Neural cell (in vitro differentiated cells): ENCODE measurements around the gene SDK2. TPM values are rescaled to one million over a fixed set of nuclear protein-coding genes. Genes with fewer than 3 reads are reported as not detected.

Experiments used
- H2AFZ ChIP-seq: fragments of 200-600, 300-800 bp; sonication (generic), shearing (Covaris generic); 2 replicates; pipeline ENCODE4 v1.6.0; 2014; ENCODE audit warnings: low read depth, mild to moderate bottlenecking, antibody characterized with exemption, low read length, moderate library complexity
- H3F3A ChIP-seq: fragments of 200-600 bp; shearing (Covaris generic); 2 replicates; pipeline ENCODE4 v1.6.1; 2016; ENCODE audit warnings: mild to moderate bottlenecking, moderate library complexity, mixed read lengths, antibody characterized with exemption, low read length; ENCODE audit not compliant: insufficient read depth, poor library complexity, severe bottlenecking
- H3K27ac ChIP-seq: fragments of 200-600, 300-800 bp; sonication (generic), shearing (Covaris generic); 2 replicates; pipeline ENCODE4 v1.5.1; 2014; ENCODE audit warnings: mild to moderate bottlenecking, low read length, moderate library complexity
- H3K27me3 ChIP-seq: fragments of 300-800, 200-600 bp; sonication (generic), shearing (Covaris generic); 2 replicates; pipeline ENCODE4 v1.6.0; 2014; ENCODE audit warnings: mild to moderate bottlenecking, low read depth, low read length, moderate library complexity; ENCODE audit not compliant: insufficient read depth
- H3K36me3 ChIP-seq: fragments of 300-800, 200-600 bp; sonication (generic), shearing (Covaris generic); 2 replicates; pipeline ENCODE4 v1.5.1; 2014; ENCODE audit warnings: mild to moderate bottlenecking, antibody characterized with exemption, low read length, moderate library complexity; ENCODE audit not compliant: insufficient read depth
- H3K4me2 ChIP-seq: fragments of 300-800, 200-600 bp; sonication (generic), shearing (Covaris generic); 2 replicates; pipeline ENCODE4 v1.6.0; 2014; ENCODE audit warnings: mild to moderate bottlenecking, low read length
- H3K4me3 ChIP-seq: fragments of 300-800, 200-600 bp; sonication (generic), shearing (Covaris generic); 2 replicates; pipeline ENCODE4 v1.5.1; 2014; ENCODE audit warnings: mild to moderate bottlenecking, low read length, moderate library complexity
- H3K79me2 ChIP-seq: fragments of 200-600 bp; shearing (Covaris generic); replicated peaks from 2 replicates; pipeline ENCODE4 v1.6.0; 2014; ENCODE audit warnings: mild to moderate bottlenecking, low read length, moderate library complexity; ENCODE audit not compliant: insufficient read depth
- H3K9ac ChIP-seq: fragments of 300-800, 200-600 bp; sonication (generic), shearing (Covaris generic); 2 replicates; pipeline ENCODE4 v1.6.1; 2016; ENCODE audit warnings: mild to moderate bottlenecking, low read length, mixed read lengths
- H3K9me2 ChIP-seq: fragments of 200-600 bp; shearing (Covaris generic); 2 replicates; pipeline ENCODE4 v1.6.1; 2016; ENCODE audit warnings: mild to moderate bottlenecking, low read length, mixed read lengths; ENCODE audit not compliant: insufficient read depth
- H3K9me3 ChIP-seq: fragments of 200-600, 300-800 bp; sonication (generic), shearing (Covaris generic); 2 replicates; pipeline ENCODE4 v1.6.1; 2016; ENCODE audit warnings: mild to moderate bottlenecking, mixed run types, low read length, moderate library complexity, mixed read lengths
- H4K20me1 ChIP-seq: fragments of 200-600 bp; shearing (Covaris generic); 2 replicates; pipeline ENCODE4 v1.6.1; 2016; ENCODE audit warnings: mild to moderate bottlenecking, mixed run types; ENCODE audit not compliant: insufficient read depth
- CTCF ChIP-seq: fragments of 450-650 bp; IDR thresholded peaks from 2 replicates; pipeline ENCODE4 v1.5.1; 2014; ENCODE audit warnings: antibody characterized with exemption, mild to moderate bottlenecking, moderate library complexity; ENCODE audit not compliant: poor library complexity, severe bottlenecking
- EP300 ChIP-seq: fragments of 450-650 bp; conservative IDR thresholded peaks from 2 replicates; pipeline ENCODE4 v1.6.1; 2014; ENCODE audit warnings: antibody characterized with exemption, mild to moderate bottlenecking, moderate library complexity; ENCODE audit not compliant: poor library complexity, severe bottlenecking
- EZH2 ChIP-seq: fragments of 200-600, 300-800 bp; shearing (Covaris generic), sonication (generic); IDR thresholded peaks from 2 replicates; pipeline ENCODE4 v1.6.1; 2014; ENCODE audit warnings: antibody characterized with exemption, low read length, borderline replicate concordance, mild to moderate bottlenecking; ENCODE audit not compliant: insufficient read depth, poor library complexity, severe bottlenecking
- MXI1 ChIP-seq: fragments of 450-650 bp; conservative IDR thresholded peaks from 2 replicates; pipeline ENCODE4 v1.6.1; 2014; ENCODE audit warnings: antibody characterized with exemption, mild to moderate bottlenecking; ENCODE audit not compliant: poor library complexity, severe bottlenecking
- POLR2AphosphoS5 ChIP-seq: IDR thresholded peaks from 2 replicates; pipeline ENCODE4 v1.6.1; 2012
- RAD21 ChIP-seq: fragments of 450-650 bp; conservative IDR thresholded peaks from 2 replicates; pipeline ENCODE4 v1.6.1; 2014; ENCODE audit warnings: antibody characterized with exemption, mild to moderate bottlenecking, moderate library complexity
- REST ChIP-seq: IDR thresholded peaks from 2 replicates; pipeline ENCODE4 v1.6.1; 2012; ENCODE audit warnings: borderline replicate concordance
- SMC3 ChIP-seq: fragments of 450-650 bp; conservative IDR thresholded peaks from 2 replicates; pipeline ENCODE4 v1.6.1; 2014; ENCODE audit warnings: antibody characterized with exemption, mild to moderate bottlenecking, moderate library complexity; ENCODE audit not compliant: poor library complexity
- TAF1 ChIP-seq: IDR thresholded peaks from 2 replicates; pipeline ENCODE4 v1.6.1; 2012; ENCODE audit warnings: low read depth
- polyA plus RNA-seq: library from polyadenylated mRNA; depleted of rRNA; stranded (reverse); fragments of >200 nt; gene quantifications from 2 replicates; pipeline ENCODE4 v1.2.3, GENCODE V29; 2014

SDK2 gene
- polyA plus RNA-seq, 1 donor from 2014 or later: 0.73 TPM

- Histone ChIP-seq H4K20me1 (no peaks in the 10 kb centered on the region), H2AFZ (no peak overlapping the region), H3K9ac (no peak overlapping the region), H3K9me2 (no peaks in the 10 kb centered on the region), H3K79me2 (no peaks in the 10 kb centered on the region), H3K27ac (no peak overlapping the region), H3K9me3 (no peaks in the 10 kb centered on the region), H3K36me3 (no peaks in the 10 kb centered on the region), H3K4me3 (no peak overlapping the region), H3K4me2 (no peak overlapping the region), H3K27me3 (no peaks in the 10 kb centered on the region), H3F3A (no peaks in the 10 kb centered on the region)
- no peak for TF ChIP-seq SMC3
- no peak for TF ChIP-seq EZH2
- no peak for TF ChIP-seq RAD21
- no peak for TF ChIP-seq EP300
- TF ChIP-seq MXI1: no peak
- no peak for TF ChIP-seq CTCF
- TF ChIP-seq REST: no peak
- TF ChIP-seq TAF1: no peak
- TF ChIP-seq POLR2AphosphoS5: no peak
These were observed 250.3 kb downstream of the SDK2 start for GRCh38 chr17:73393962-73394361.

- Histone ChIP-seq H3K27ac (no peak overlapping the region), H3K79me2 (no peaks in the 10 kb centered on the region), H4K20me1 (no peaks in the 10 kb centered on the region), H3K9ac (no peak overlapping the region), H2AFZ (no peak overlapping the region), H3F3A (no peaks in the 10 kb centered on the region), H3K27me3 (no peaks in the 10 kb centered on the region), H3K9me2 (no peaks in the 10 kb centered on the region), H3K36me3 (no peaks in the 10 kb centered on the region), H3K4me2 (no peak overlapping the region), H3K9me3 (no peaks in the 10 kb centered on the region), H3K4me3 (no peak overlapping the region)
- no peak for TF ChIP-seq REST
- TF ChIP-seq EP300: no peak
- TF ChIP-seq POLR2AphosphoS5: no peak
- TF ChIP-seq TAF1: no peak
- no peak for TF ChIP-seq MXI1
These were observed 250.9 kb downstream of the SDK2 start for GRCh38 chr17:73393381-73393780.
